ENCODE data around the gene TBC1D1. TPM values are rescaled to one million over a fixed set of nuclear protein-coding genes. Genes with fewer than 3 reads are reported as not detected.

Gene TBC1D1
- total and polyA plus RNA-seq, 3 experiments from 2014 or later: 26.7 to 76.1 (median 73.1) TPM

DNA sequence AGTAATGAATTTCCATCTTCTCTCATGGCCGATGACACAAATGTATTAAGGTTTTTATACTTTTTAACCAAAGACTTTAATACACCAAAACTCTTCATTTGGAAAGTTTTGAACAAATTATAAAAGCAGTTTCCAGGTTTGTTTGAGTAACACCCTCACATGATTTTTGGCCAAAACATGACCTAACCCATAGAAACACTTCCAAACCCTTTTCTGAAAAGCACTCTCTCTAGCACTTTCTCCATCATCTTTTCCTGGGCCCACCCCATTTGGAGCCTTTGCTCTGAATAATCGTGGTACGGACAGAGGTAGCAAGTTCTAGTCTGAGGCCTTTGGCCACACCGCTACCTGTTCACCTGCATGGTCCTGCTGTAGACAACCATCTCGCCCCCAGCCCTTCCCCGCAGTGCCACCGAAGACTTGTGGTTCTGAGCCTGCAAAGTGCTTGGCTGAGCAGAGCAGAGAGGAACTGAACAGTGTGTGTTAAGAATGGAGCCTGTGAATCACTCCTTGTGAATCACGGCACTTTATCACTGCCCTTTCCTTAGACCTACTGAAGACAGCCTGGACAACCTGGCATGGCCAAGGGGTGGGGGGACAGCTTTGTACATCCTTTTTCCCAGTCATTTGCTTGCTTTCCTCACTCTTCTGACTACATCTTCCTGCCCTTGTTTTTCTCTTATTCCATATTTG is 251.1 kb downstream of the TBC1D1 start:
- Mint-ChIP-seq H3K27me3 (peaks cover 0 to 2% of the 10 kb centered on the region in 2 donors), H3K36me3 (peaks cover 23 to 36% (median 35%) of the 10 kb centered on the region in 3 donors), H3K4me3 (no peak overlapping the region), H3K4me1 (peaks cover 0 to 18% (median 17%) of the 10 kb centered on the region in 3 donors), H3K27ac (peak overlapping the region in 1 of 8 donors; percentile 81), H3K9me3 (no peaks in the 10 kb centered on the region)
- H3K9me3 ChIP-seq (ENCODE audit: low read length): no peaks in the 10 kb centered on the region
- no peaks in the 10 kb centered on the region for H3K4me1 ChIP-seq (ENCODE audit: insufficient read depth, low read length)
- ChIA-PET CTCF (no interaction called here), POLR2A (no interaction called here)
- no peak overlapping the region for H3K27ac ChIP-seq (ENCODE audit: low read depth, low read length)
- no peaks in the 10 kb centered on the region for H3K36me3 ChIP-seq (ENCODE audit: insufficient read depth, low read length)
- H3K4me3 ChIP-seq (ENCODE audit: low read length): no peak overlapping the region
- H3K27me3 ChIP-seq (ENCODE audit: insufficient read depth, low read length, poor library complexity, severe bottlenecking): no peaks in the 10 kb centered on the region
- DNase-seq: no peak

DNA sequence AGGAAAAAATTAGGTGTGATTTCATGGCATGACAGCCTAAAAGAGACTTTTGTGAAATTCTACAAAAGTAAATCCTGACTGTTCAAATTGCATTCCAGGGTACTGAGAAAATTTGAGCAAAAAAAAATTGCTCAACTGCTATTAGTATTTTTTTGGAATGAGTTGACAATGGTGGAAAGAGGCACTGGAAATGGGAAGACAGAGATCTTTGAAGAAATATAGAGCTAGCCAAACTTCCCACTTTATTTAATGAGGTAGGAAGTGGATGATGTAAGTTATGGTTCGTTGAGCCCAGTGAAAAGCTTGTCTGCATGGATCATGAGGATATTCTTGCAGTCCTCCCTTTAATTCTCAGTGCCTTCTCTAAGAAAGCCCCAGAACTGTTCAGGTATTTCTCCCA is 253.1 kb downstream of the TBC1D1 start:
- Mint-ChIP-seq H3K4me1 (peaks cover 0 to 7% (median 7%) of the 10 kb centered on the region in 3 donors), H3K36me3 (peaks cover 12 to 28% (median 17%) of the 10 kb centered on the region in 3 donors), H3K9me3 (no peaks in the 10 kb centered on the region), H3K27ac (no peak overlapping the region), H3K27me3 (peaks cover 0 to 2% of the 10 kb centered on the region in 2 donors), H3K4me3 (no peak overlapping the region)
- no peak overlapping the region for H3K27ac ChIP-seq (ENCODE audit: low read depth, low read length)
- H3K4me3 ChIP-seq (ENCODE audit: low read length): no peak overlapping the region
- no peak for DNase-seq
- ChIA-PET CTCF (interaction anchor here (1.6 kb wide), 1 partner anchor 12 kb away, joined by 4 read pairs; no protein-coding TSS in a partner anchor), POLR2A (no interaction called here)
- H3K9me3 ChIP-seq (ENCODE audit: low read length): no peaks in the 10 kb centered on the region
- no peaks in the 10 kb centered on the region for H3K4me1 ChIP-seq (ENCODE audit: insufficient read depth, low read length)
- H3K27me3 ChIP-seq (ENCODE audit: insufficient read depth, low read length, poor library complexity, severe bottlenecking): no peaks in the 10 kb centered on the region
- H3K36me3 ChIP-seq (ENCODE audit: insufficient read depth, low read length): no peaks in the 10 kb centered on the region

DNA sequence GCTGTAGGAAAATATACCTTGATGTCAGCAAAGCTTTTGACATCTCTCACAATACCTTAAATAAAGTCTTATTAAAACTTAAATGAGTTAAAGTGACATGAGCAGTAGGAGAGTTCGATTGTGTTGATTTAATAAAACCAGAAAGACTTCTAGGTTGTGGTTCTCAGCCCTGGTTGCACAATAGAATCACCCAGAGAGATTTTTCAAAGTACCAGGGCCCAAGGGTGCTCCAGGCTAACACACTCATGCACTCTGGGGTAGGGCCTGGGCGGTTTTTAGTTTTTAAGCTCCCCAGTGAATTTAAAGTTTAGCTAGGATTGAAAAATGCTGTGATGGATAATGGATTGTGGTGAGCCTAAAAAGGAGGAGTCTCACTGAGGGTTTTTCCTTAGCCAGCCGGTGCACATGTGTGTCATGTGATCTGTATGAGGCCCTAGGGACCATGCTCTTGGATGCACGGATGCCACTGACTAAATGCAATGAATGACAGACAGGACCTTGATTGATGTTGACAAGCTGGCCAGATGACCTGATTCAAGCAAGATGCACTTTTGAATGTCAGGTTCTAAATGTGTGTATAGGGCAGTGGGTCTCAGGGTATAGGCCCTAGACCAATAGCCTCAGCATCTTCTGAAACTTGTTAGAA is 254.3 kb downstream of the TBC1D1 start:
- H3K27ac Mint-ChIP-seq: no peak overlapping the region
- Histone ChIP-seq H3K27ac (ENCODE audit: low read depth, low read length) (no peak overlapping the region), H3K27me3 (ENCODE audit: insufficient read depth, low read length, poor library complexity, severe bottlenecking) (no peaks in the 10 kb centered on the region), H3K4me3 (ENCODE audit: low read length) (no peak overlapping the region), H3K36me3 (ENCODE audit: insufficient read depth, low read length) (no peaks in the 10 kb centered on the region), H3K9me3 (ENCODE audit: low read length) (no peaks in the 10 kb centered on the region), H3K4me1 (ENCODE audit: insufficient read depth, low read length) (no peaks in the 10 kb centered on the region)
- no peaks in the 10 kb centered on the region for H3K9me3 Mint-ChIP-seq
- peaks cover 0 to 5% of the 10 kb centered on the region in 2 donors for H3K27me3 Mint-ChIP-seq
- no peak for DNase-seq
- H3K4me1 Mint-ChIP-seq: no peaks in the 10 kb centered on the region
- peaks cover 4 to 18% (median 6%) of the 10 kb centered on the region in 3 donors for H3K36me3 Mint-ChIP-seq
- H3K4me3 Mint-ChIP-seq: peak overlapping the region in 1 of 7 donors; percentile 54
- ChIA-PET CTCF (interaction anchor here (1.0 to 1.6 kb wide), 3 partner anchors 11 to 33 kb away, joined by 3 to 4 read pairs (median 3); no protein-coding TSS in a partner anchor), POLR2A (no interaction called here)

- H3K4me1 ChIP-seq (ENCODE audit: insufficient read depth, low read length): no peaks in the 10 kb centered on the region
- no peaks in the 10 kb centered on the region for H3K27me3 ChIP-seq (ENCODE audit: insufficient read depth, low read length, poor library complexity, severe bottlenecking)
- Mint-ChIP-seq H3K4me3 (no peak overlapping the region), H3K27me3 (peaks cover 0 to 5% of the 10 kb centered on the region in 2 donors), H3K27ac (no peak overlapping the region), H3K36me3 (peaks cover 0 to 12% (median 2%) of the 10 kb centered on the region in 3 donors), H3K9me3 (no peaks in the 10 kb centered on the region), H3K4me1 (no peaks in the 10 kb centered on the region)
- POLR2A ChIA-PET: no interaction called here
- H3K36me3 ChIP-seq (ENCODE audit: insufficient read depth, low read length): no peaks in the 10 kb centered on the region
- H3K27ac ChIP-seq (ENCODE audit: low read depth, low read length): no peak overlapping the region
- DNase-seq: no peak
- CTCF ChIA-PET: interaction anchor here (1.0 to 1.6 kb wide), 3 partner anchors 10 to 33 kb away, joined by 3 to 4 read pairs (median 3); no protein-coding TSS in a partner anchor
- no peak overlapping the region for H3K4me3 ChIP-seq (ENCODE audit: low read length)
- H3K9me3 ChIP-seq (ENCODE audit: low read length): no peaks in the 10 kb centered on the region
Observed at GRCh38 chr4:38145741-38146140, 254.9 kb downstream of the TBC1D1 start.

DNA sequence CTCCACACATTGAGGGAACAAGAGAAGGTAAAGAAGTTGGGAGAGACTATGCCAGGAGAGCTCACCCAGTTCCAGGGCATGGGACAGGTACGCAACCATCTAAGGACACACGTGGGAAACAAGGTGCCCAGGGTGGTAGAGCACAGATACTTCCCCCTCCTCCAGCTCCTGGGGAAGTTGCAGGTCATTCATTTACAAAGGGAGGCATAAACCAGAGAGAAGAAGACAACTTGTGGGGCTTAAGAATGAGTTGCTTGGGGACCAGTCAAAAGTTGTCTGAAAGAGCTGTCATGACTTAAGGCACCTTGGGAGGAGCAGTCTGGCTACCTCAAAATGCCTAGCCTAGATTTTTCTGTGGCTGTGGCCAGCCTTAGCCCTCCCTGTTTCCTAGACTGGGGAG is 255.5 kb downstream of the TBC1D1 start:
- H3K4me1 Mint-ChIP-seq: no peaks in the 10 kb centered on the region
- H3K27ac Mint-ChIP-seq: peak overlapping the region in 2 of 8 donors; percentile 49 to 52
- no peaks in the 10 kb centered on the region for H3K9me3 Mint-ChIP-seq
- H3K27me3 ChIP-seq (ENCODE audit: insufficient read depth, low read length, poor library complexity, severe bottlenecking): no peaks in the 10 kb centered on the region
- H3K4me1 ChIP-seq (ENCODE audit: insufficient read depth, low read length): no peaks in the 10 kb centered on the region
- ChIA-PET CTCF (no interaction called here), POLR2A (no interaction called here)
- peaks cover 0 to 5% of the 10 kb centered on the region in 2 donors for H3K27me3 Mint-ChIP-seq
- no peak overlapping the region for H3K4me3 Mint-ChIP-seq
- no peaks in the 10 kb centered on the region for H3K36me3 ChIP-seq (ENCODE audit: insufficient read depth, low read length)
- H3K4me3 ChIP-seq (ENCODE audit: low read length): no peak overlapping the region
- H3K27ac ChIP-seq (ENCODE audit: low read depth, low read length): no peak overlapping the region
- peaks cover 0 to 12% (median 2%) of the 10 kb centered on the region in 3 donors for H3K36me3 Mint-ChIP-seq
- DNase-seq: no peak
- no peaks in the 10 kb centered on the region for H3K9me3 ChIP-seq (ENCODE audit: low read length)

DNA sequence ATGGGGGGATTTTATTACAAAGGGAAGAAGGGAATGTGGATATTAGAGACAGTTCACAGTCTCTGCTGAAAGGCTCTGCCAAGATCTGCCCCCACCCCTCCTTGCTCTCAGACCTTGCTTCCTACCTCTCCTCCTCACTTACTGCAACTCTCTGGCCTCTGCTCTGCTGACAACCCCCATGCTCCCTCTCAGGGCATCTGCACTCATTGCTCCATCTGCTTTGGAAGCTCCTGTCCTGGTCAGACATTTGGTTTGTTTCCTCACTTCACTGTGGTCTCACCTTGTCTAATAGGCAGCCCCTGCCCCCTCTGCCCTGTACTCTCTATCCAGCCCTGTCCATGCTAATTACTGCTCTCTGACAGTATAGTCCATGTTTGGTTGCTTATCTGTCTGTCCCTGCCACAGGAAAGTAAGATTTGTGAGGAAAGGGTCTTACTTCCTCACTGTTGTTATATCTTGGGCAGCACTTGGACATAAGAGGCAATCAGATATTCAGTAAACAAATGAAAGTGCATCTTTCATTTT is 258.6 kb downstream of the TBC1D1 start:
- DNase-seq: no peak
- peaks cover 7% of the 10 kb centered on the region for H3K4me1 ChIP-seq (ENCODE audit: insufficient read depth, low read length)
- no peaks in the 10 kb centered on the region for H3K36me3 ChIP-seq (ENCODE audit: insufficient read depth, low read length)
- H3K4me3 ChIP-seq (ENCODE audit: low read length): no peak overlapping the region
- Mint-ChIP-seq H3K27ac (no peak overlapping the region), H3K27me3 (peaks cover 0 to 4% of the 10 kb centered on the region in 2 donors), H3K4me3 (no peak overlapping the region), H3K4me1 (peaks cover 6 to 15% (median 10%) of the 10 kb centered on the region in 3 donors), H3K36me3 (peaks cover 0 to 2% (median 0%) of the 10 kb centered on the region in 3 donors), H3K9me3 (no peaks in the 10 kb centered on the region)
- no peaks in the 10 kb centered on the region for H3K27me3 ChIP-seq (ENCODE audit: insufficient read depth, low read length, poor library complexity, severe bottlenecking)
- POLR2A ChIA-PET: no interaction called here
- no peaks in the 10 kb centered on the region for H3K9me3 ChIP-seq (ENCODE audit: low read length)
- no peak overlapping the region for H3K27ac ChIP-seq (ENCODE audit: low read depth, low read length)
- CTCF ChIA-PET: interaction anchor here (1.3 to 1.5 kb wide), 2 partner anchors 9 to 30 kb away, joined by 3 read pairs; no protein-coding TSS in a partner anchor

GRCh38 chr4:38149997-38150671 is 259.2 kb downstream of the TBC1D1 start:
- H3K9me3 ChIP-seq (ENCODE audit: low read length): no peaks in the 10 kb centered on the region
- H3K27ac Mint-ChIP-seq: no peak overlapping the region
- H3K9me3 Mint-ChIP-seq: no peaks in the 10 kb centered on the region
- peaks cover 0 to 2% (median 0%) of the 10 kb centered on the region in 3 donors for H3K36me3 Mint-ChIP-seq
- ChIA-PET CTCF (interaction anchor here (1.3 to 1.5 kb wide), 2 partner anchors 9 to 29 kb away, joined by 3 read pairs; no protein-coding TSS in a partner anchor), POLR2A (no interaction called here)
- no peak overlapping the region for H3K27ac ChIP-seq (ENCODE audit: low read depth, low read length)
- DNase-seq: no peak
- peaks cover 13% of the 10 kb centered on the region for H3K4me1 ChIP-seq (ENCODE audit: insufficient read depth, low read length)
- H3K4me1 Mint-ChIP-seq: peaks cover 12 to 21% (median 16%) of the 10 kb centered on the region in 3 donors
- no peaks in the 10 kb centered on the region for H3K36me3 ChIP-seq (ENCODE audit: insufficient read depth, low read length)
- H3K4me3 Mint-ChIP-seq: no peak overlapping the region
- H3K4me3 ChIP-seq (ENCODE audit: low read length): no peak overlapping the region
- H3K27me3 ChIP-seq (ENCODE audit: insufficient read depth, low read length, poor library complexity, severe bottlenecking): no peaks in the 10 kb centered on the region
- peaks cover 0 to 6% of the 10 kb centered on the region in 2 donors for H3K27me3 Mint-ChIP-seq

All from CD8-positive, alpha-beta memory T cell (primary cell).